UCSD-AML1 (cell line): ENCODE results near the gene MIPEP.
"Not testable (repeated sequence)": the region's sequence is repeated elsewhere in the genome, so short reads cannot be mapped to it uniquely, and the experiment has no call there.

Experiments used
- DNase-seq: peaks from one replicate; lab custom pipeline; 2025; ENCODE audit not compliant: unreplicated experiment; lab: John Stamatoyannopoulos, UW

MIPEP gene

DNA sequence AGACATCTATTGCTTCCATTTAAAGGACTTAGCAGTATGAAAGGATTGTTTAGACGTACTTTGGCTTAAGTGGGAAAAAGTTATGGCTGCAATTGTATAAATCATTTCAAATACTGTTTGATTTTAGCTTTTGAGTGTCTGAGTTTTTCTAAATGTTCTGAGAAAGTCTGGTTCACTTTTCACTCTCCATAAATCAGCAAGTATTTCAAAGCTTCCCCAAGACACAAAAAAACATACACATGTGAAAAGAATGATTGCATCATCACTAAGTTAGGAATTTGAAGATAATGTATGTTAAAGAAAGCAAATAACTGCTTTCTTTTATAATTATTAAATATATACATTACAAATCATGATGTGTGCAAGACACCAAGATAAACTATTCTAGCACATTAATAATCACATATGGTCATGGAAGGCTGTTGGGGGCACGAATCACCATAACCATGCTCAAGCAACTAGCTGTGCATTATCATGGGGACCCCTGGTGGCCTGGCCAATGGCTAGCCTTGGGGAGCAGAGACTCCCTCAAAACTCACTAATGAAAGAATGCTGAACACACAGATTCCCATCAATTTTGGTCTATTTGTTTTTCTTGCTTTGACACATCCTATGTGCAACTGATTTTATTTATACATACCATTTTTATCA lies 111.1 kb downstream of the MIPEP start:
- DNase-seq: no peak

DNA sequence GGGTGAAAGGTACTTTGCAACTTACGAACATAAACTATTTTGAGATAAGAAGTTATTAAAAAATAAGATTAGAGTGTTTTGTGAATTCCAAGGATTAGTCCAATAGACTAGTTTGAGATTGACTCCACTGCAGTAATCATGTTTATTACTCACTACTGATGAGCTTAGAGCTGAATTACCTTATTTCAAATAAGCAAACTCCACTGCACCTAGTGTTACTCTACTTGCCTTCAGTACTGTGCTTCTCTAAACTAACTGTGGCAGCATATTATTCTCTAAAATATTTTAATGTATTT lies 111.7 kb downstream of the MIPEP start:
- DNase-seq: no peak

DNA sequence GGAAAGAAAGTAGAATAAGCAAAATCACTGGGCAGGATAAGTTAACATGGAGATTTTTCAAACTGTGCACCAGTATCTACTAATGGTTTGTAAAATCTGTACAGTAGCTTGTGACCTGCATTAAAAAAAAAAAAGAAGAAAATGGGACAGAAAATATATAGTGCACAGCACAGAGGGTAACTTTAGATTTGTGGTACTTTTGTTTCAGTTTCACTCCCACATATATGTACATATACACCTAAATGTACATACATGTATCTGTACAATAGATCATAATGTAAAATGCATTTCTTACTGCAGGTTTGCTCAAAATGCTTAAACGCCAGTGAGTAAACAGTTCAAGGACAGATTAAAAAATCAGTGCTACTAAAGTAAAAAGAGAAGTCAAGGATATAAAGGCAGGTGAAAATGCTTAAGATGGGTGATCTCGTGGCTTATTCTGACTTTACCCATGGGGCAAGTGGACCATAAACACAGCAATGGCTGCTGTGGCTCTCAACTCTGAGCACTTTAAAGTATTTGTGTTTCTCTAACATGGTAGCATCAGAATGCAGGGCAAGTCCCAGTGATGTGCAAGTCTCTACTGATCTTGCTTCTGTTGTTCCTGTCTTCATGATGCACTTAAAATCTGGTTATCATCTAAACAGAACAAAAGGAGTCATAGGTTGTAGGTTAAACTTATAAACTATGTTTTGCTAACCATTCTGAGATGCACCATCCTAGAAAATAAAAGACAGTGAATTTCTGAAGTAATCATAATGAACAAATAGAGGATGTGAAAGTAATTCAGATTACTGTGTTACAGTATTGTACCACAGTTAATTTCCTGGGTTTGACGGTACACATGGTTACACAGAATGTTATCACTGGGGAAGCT lies 112.3 kb downstream of the MIPEP start:
- no peak for DNase-seq

DNA sequence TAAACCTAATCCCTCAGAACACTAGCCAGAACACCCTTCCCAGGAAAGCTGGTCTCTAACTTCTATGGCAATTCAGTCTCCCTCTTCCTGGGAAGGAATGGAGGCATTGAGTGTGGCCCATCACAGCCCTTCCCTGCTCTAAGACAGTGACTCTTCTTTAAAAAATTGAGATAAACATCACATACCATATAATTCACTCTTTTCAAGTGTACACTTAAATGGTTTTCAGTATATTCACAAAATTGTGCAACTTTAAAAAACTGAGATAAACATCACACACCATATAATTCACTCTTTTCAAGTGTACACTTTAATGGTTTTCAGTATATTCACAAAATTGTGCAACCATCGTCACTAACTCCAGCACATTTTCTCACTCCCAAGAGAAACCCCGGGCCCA lies 116.5 kb downstream of the MIPEP start:
- DNase-seq: no peak

DNA sequence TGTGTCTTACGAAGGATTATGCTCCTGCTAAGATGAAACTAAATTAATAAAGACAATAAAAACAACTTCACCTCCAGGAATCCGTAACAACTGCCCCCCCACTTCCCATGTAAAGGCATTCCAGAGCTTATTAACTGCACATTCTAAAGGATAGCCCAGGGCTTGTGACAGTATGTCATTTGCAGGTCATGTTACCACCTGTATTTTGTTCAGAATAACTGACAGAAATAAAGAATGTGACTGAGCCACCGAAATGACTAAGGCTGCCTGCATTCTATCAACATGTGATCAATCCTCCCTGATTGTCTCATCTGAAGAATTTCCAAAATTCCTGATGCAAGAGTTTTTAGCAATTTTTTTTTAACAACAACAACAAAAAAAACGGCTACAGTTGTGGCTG lies 117.2 kb downstream of the MIPEP start:
- no peak for DNase-seq

DNA sequence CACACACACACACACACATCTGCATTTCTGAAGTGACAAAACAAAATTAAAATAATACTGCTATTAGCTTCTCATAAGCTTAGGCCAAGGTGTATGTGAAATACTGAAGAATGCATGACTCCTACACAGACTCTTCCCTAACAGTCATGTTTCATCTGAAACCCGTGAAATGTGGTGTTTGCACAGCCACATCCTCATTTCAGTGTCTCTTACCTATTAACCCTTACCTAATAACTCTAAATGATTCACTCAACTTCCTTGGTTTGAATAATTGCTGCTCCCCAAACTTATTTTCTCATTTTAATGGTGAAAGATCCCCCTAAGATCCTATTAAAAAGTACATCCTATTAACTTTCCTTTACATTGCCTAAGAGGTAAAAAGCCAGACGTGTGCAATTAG lies 117.6 kb downstream of the MIPEP start:
- no peak for DNase-seq

DNA sequence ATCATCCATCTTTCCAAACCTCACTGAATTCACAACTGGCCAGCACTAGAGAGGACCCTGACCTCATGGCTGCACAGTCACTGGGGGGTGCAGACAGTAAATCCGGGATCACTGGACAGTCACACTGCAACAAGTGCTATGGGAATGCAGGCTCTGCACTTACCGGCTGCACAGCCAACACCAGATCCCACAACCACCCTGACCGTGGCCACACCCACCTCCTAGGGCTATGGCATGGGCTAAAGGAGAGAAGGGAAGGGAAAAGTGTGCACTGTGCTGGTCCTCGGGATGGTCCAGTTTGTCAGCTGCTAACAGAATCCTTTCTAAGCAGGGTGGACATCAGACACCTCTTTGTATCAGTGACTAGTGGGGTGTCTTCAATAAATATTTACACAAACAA lies 118.2 kb downstream of the MIPEP start:
- no peak for DNase-seq

DNA sequence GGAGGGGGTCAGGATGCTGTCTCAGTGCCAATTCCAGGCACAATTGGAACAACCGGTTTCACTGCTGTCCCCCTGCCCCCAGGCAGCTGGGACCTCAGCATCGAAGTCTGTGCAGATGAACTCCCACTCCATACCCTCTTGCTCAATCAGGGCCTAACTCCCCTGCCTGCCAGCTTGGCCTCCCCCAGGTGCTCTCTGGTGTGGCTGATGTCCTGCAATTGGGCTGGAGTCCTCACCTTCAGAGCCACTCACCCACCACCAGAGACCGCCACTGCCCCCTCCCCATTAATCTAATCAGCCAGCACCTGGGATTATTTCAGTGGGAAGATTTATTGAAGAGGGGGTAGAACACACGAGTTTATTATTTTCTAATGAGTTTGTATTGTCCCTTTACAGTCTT lies 118.8 kb downstream of the MIPEP start:
- no peak for DNase-seq

DNA sequence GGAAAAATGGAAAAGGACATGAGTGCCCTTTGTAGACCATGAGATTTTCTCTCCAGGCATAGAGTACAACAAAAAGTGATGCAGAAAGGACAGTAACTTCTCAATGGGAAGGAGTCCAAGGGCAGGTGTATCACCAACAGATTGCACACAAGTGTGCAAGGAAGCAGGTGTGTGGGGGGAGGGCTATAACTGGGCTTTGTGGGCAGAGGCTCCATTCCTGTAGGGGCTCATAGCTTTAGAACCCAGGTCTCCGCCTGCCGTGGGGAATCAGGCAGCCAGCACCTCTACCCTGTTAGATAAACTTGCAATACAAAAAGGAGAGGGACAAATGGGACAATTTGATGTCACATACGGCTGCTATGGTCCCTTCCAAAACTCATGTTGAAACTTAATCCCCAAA lies 119.8 kb downstream of the MIPEP start:
- DNase-seq: no peak

DNA sequence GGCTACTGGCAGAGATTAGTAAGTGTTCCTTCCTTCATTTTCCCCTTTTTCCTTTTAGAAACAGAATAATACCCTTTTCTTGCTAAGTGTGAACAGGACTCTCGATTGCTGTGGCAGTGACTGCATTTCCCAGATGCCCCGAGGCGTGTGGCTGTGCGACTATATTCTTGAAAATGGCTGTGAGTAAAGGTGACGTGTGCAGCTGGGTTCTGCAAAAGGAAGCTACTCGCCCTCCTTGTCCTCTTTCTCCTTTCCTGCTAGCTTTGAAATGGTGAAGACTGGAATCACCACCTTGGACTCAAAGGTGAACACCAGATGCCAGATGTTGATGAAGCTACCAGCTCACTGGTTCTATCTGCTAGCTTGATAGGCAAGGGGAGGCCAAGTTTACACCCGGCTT lies 121.4 kb downstream of the MIPEP start:
- no peak for DNase-seq

DNA sequence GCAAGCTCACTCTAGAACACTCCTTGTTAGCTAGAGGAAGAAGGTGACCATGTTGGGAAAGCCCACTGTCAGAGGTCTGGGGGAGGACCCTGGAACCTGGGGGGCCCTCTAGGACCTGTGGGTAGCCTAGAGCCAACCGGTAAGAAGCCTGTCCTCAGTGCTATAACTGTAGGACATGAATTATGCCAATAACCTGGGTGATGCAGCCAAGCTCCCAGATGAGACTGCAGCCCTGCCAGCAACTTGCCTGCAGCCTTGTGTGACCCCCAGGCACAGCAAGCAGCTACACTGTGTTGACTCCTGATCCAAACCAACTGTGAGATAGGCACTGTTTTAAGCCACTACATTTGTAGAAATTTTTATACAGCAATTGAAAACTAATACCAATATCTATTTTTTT lies 122.3 kb downstream of the MIPEP start:
- no peak for DNase-seq

DNA sequence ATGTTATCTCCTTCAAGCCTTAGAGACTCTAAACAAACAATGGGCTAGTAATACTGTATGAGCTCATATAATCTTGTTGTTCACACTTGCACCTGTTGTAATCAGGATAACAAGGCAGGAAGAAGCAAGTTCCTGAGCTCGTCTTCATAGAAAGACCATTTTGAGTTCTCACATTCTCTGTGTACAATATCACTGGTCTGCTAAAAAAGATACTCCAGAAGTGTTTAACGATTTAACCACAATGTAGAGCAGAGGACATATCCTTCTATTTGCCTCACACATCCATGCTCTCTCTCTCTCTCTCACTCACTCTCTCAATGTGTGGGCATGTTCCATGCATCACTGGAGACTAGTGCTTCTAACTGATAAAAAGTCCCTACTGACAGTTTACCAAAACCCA lies 122.9 kb downstream of the MIPEP start:
- no peak for DNase-seq

DNA sequence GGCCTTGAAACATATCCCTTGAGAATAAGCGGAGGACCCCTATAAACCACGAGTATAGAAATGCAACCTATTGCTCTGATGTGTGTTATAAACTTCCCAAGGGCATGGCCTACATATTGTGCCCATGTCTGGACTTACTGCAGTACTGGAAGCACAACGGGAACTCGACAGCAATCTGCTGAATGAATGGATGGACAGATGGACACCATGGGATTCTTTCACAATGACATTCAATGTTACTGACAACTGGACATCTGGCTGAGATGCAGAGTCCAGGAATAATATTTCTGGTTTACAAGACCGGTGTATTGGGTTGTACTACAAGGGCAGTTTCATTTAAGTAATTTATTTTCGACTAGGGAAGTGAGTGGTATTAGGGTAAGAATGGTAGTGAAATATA lies 123.7 kb downstream of the MIPEP start:
- DNase-seq: no peak

DNA sequence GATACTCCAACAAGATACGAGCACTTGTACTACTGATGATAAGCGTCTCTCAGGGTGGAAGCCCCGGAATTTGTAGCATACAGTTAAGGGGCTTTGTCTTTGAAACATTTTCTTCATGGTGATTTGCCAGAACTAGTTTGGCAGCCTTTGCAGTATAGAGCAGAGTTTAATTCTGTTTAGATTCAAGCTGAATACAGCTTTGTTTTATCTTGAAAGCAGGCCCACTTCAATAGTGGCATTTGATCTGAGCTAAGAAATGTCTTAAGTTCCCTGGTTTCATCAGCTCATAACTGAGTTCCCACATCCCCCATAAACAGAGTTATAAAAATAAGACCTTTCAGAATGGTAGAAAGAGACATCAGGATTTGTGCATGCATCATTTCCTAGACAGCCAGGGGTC lies 125.9 kb downstream of the MIPEP start:
- no peak for DNase-seq

DNA sequence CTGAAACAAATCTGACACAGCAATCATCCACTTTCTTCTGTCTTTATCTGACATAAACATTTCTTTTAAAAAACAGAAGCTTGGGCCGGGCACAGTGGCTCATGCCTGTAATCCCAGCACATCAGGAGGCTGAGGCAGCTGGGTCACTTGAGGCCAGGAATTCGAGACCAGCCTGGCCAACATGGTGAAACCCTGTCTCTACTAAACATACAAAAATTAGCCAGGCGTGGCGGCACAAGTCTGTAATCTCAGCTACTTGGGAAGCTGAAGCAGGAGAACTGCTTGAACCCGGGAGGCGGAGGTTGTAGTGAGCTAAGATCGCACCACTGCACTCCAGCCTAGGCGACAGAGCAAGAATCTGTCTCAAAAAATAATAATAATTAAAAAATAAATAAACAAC lies 127.4 kb downstream of the MIPEP start:
- DNase-seq: not testable (repeated sequence)

DNA sequence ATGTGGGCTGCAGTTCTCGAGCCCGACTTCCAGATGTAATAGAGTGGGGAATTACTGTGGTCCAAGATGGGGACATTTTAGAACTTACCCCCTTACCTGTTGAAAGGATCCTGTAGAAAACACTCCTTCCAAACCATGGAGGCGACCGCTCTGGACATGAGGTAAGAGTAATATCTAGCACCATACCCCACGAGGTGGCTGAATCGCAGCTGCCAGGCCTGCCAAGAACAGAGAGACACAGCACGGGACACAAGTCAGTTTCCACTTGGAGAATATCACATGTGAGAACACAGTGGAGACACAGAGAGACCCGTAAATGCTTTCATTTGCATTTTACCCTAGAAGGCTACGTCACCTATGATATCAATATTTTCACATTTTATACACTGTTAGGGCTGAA lies 129.2 kb downstream of the MIPEP start:
- DNase-seq: no peak

DNA sequence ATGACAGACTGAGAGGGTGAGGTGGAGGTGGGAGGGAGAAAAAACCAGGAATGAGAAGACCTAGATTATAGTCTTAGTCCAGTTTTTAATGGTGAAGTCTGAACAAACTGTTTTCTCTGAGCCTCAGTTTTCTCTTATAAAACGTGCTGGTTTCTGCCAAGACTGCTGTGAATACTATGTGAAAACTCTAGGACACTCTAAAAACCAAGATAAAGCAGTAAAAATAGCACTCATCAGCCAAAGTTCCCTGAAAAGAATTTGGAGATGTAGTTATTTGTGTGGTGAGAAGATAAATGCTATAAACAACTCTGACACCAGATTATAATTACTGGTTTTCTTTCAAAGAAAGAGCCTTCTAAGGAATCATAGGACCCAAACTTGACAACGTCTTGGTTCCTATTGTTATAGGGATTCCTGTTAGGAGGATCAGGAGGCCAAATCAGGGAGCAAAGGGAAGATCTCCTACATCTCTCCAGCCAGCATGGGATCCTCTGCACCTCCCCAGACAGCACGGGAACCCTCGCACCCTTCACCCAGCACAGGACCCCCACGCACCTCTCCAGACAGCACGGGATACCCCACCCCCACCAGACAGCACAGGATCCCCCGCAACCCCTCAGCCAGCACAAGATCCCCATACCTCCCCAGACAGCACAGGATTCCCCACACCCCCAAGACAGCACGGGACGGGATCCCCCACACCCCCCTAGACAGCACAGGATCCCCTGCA lies 130.2 kb downstream of the MIPEP start:
- DNase-seq: no peak

DNA sequence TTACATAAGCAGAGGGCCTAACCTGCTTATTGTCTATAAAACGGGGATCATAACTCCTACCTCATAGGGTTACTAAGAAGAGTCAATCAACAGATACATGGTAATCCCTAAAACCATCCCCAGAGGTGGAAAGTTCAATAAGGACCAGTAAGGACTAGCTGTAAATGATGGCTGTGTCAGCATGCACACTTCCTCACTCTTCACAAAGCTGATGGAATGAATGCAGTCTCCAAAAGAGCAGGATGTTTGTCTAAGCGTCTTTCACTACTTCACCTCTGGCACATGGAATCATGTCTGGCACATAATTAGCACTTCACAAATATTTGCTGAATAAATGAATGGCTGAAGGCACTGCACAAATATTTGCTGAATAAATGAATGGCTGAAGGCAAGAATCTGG lies 134.2 kb downstream of the MIPEP start:
- DNase-seq: no peak

DNA sequence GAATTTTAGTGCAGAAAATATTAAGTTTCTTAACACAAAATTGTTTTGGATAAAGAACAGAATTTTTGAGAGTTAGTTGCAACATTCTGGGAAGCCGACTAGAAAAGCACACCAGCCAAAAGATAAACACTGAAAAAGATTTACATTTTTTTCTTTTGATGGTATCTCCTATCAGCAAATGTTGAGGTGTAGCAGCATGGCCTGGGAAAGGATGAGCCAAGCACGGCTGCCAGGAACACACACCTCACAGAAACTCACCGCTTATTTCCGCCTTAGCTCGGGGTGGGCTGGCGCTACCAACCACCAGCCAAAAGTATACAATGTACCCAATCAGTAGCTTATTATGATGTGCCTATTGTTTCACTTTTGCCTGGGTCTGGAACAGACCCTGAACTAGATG lies 134.7 kb downstream of the MIPEP start:
- DNase-seq: no peak

DNA sequence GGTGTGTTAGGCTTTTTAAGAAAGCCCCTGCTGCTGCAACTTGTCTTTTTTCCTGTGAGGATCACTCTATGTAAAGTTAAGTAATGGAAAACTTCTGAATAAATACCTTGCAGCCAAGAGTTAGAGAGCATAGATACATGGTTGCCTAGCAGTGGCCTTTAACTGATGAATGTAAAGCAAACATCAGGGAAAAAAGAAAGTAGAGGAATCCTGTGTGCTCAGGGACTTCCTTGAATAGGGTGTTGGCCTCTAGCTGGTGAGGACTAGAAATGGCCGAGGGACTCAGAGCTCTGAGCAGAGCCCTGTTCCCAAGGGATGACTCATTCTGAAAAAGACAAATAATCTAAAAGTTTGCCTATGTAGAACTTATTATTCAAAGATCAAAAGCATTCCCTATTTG lies 135.7 kb downstream of the MIPEP start:
- DNase-seq: no peak

DNA sequence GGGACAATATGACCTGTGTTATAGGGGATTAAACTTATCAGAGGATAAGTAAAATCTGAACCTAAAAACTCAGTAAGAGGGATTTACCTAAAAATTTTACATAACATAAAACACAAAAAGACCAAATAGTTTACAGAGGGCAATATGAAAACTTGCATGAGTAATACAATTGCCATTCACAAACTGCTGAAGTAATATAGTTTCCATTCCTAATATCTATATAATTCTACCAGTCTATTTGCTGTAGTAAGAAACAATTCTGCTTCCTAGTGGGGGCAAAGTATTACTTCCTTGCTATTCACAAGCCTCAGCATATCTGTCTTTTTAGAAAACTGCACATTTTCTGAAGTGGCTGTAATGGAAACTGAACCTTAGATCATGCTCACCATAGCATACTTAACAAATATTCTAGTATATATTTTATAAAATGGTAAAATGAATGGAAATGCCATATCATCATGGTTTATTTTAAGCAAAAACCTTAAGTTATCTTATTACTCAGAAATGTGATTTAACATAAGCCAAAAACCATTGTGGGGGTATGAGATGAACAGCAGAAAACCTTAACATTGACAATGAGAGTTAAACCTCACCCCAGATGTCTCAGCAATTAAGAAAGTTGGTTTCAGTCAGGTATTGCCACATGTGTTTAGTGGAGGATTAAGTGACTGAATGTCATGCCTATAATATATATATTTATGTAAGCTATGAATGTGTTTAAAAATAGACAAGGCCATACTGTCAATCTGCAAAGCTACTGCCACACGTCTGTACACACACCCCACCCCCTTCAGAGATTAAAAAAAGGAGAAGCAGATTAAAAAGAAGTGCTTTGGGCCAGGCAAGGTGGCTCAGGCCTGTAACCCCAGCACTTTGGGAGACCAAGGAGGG lies 136.8 kb downstream of the MIPEP start:
- DNase-seq: no peak
